MM.1S (cell line): ENCODE results near the gene NTRK1.

Source experiments
- CTCF ChIP-seq: fragments of 300-600 bp; sonication (generic); IDR thresholded peaks from 2 replicates; pipeline ENCODE4 v1.5.1; 2016; ENCODE audit warnings: antibody characterized with exemption, low read length, mixed read lengths
- EZH2 ChIP-seq: fragments of 300-600 bp; sonication (generic); optimal IDR thresholded peaks from 2 replicates; pipeline ENCODE3; 2017; ENCODE audit warnings: low read depth, mild to moderate bottlenecking, antibody characterized with exemption, low read length, mixed read lengths
- EZH2phosphoT487 ChIP-seq: fragments of 300-600 bp; sonication (generic); IDR thresholded peaks from 2 replicates; pipeline ENCODE4 v1.6.1; 2018; ENCODE audit warnings: antibody characterized with exemption, low read length

- no peak for TF ChIP-seq CTCF
- TF ChIP-seq EZH2phosphoT487, result no peak
- no peak for TF ChIP-seq EZH2
Measured at GRCh38 chr1:156823210-156823790, 37.4 kb upstream of the NTRK1 start.
